GM19438 (cell line): Measurements from ENCODE around the gene PTP4A2.
"Not testable (repeated sequence)": the region's sequence is repeated elsewhere in the genome, so short reads cannot be mapped to it uniquely, and the experiment has no call there.

ENCODE experiments used
- ATAC-seq: cut with Tn5 transposase; IDR thresholded peaks from one replicate; pipeline ENCODE4 v1.9.1; 2021; ENCODE audit warnings: low read depth; ENCODE audit not compliant: unreplicated experiment

The PTP4A2 gene

GRCh38 chr1:31895474-31896198 lies 42.5 kb downstream of the PTP4A2 start:
- not testable (repeated sequence) for ATAC-seq

- ATAC-seq, result no peak
Observed at GRCh38 chr1:31891280-31891679, 46.9 kb downstream of the PTP4A2 start.

DNA sequence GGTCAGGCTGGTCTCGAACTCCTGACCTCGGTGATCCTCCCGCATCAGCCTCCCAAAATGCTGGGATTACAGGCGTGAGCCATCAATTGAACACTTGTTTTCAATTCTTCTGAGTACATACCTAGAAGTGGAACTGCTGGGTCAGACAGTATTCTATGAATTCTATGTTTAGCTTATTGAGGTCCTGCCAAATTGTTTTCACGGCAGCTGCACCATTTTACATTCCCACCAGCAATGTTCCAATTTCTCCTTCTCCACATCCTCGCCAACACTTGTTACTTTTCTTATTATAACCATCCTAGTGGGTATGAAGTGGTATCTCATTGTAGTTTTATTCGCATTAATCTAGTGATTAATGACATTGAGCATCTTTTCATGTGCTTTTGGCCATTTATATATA lies 49.9 kb downstream of the PTP4A2 start:
- ATAC-seq, result no peak

GRCh38 chr1:31886866-31887265 lies 51.3 kb downstream of the PTP4A2 start:
- ATAC-seq, result no peak

GRCh38 chr1:31885851-31886250 lies 52.3 kb downstream of the PTP4A2 start:
- ATAC-seq, result no peak

DNA sequence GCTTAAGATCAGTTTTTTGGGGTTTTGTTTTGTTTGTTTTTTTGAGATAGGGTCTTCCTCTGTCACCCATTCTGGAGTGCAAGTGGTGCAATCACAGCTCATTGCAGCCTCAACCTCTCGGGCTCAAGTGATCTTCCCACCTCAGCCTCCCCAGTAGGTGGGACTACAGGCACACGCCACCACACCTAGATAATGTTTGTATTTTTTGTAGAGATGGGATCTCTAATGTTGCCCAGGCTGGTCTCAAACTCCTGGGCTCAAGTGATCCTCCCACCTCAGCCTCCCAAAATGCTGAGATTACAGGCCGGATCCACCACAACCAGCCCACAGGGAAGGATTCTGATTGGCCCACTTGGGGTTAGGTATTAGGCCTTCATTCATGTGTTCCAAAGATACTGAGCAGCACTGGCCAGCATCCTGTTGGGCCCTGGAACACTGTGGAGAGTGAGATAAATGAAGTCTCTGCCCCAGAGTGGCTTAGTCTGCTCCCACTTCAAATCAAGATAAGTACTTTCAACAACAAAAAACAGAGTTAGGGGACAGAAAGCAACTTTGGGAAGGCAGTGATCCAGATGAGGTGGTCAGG lies 54.7 kb downstream of the PTP4A2 start:
- no peak for ATAC-seq

DNA sequence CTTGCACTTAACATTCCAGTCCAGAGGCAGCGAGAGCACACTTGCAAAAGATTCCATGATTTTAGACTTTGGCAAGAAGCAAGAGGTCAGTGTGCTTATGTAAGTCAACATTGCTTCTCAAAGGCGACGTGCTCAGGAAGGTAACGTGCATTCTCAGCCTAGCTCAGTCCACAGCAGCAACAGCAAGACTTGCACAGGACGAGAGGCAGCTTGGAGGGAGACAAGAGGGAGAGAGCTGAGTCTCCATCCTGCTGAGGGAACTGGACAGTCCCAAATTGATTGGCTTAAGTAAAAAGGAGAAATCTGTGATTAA lies 56.5 kb downstream of the PTP4A2 start:
- ATAC-seq, result no peak

- ATAC-seq, result no peak
Observed at GRCh38 chr1:31880957-31881687, 57.0 kb downstream of the PTP4A2 start.

- ATAC-seq, result no peak
Observed at GRCh38 chr1:31879981-31880608, 58.1 kb downstream of the PTP4A2 start.

DNA sequence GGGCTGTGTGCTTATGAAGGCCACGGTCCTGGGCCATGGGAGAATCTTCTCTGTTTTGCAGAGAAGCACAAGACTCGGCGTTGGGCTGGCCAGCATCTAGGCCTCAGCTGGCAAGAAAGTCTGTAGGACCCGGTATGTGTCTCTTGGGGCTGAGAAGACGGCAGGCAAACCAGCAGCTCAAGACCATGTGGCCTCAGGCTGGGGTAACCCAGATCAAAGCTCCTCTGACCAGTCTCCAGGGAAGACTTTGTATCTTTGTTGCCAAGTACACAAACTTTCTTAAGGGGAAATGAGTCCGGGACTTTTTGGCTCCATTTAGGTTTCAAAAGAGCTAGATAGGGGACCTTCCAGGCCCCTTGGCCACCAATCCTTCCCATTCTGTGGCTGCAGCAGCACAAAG lies 60.1 kb downstream of the PTP4A2 start:
- ATAC-seq, result no peak

DNA sequence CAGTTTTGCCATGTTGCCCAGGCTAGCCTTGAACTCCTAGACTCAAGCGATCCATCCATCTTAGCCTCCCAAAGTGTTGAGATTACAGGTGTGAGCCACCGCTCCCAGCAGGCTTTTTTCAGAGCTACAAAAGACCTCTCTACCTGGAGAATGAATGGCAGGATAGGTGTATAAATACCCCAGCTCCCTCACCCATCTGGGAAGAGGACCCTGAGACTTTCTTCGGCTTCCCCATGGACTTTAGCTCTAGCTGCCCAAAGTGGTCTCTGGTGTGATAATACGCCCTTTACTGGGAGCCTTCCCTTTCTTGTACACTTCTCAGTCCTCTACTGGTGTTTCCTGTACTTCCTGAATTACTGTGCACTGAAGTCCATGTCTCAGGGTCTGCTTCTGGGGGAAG lies 60.6 kb downstream of the PTP4A2 start:
- no peak for ATAC-seq

- no peak for ATAC-seq
Observed at GRCh38 chr1:31875636-31876236, 62.4 kb downstream of the PTP4A2 start.

DNA sequence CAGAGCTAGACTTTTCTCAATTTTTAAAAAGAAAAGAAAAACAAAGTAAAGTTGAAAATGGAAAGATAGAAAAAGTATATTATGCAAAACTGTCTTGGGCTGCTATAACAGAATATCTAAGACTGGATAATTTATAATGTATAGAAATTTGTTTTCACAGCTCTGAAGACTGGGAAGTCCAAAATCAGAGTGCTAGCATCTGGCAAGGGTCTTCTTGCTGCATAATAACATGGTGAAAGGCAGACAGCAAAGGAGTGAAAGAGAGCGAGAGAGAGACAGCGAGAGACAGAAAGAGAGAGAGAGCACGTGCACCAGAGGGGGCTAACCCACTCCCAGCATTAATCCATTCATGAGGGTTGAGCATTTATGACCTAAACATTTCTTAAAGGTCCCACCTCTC lies 63.2 kb downstream of the PTP4A2 start:
- no peak for ATAC-seq

DNA sequence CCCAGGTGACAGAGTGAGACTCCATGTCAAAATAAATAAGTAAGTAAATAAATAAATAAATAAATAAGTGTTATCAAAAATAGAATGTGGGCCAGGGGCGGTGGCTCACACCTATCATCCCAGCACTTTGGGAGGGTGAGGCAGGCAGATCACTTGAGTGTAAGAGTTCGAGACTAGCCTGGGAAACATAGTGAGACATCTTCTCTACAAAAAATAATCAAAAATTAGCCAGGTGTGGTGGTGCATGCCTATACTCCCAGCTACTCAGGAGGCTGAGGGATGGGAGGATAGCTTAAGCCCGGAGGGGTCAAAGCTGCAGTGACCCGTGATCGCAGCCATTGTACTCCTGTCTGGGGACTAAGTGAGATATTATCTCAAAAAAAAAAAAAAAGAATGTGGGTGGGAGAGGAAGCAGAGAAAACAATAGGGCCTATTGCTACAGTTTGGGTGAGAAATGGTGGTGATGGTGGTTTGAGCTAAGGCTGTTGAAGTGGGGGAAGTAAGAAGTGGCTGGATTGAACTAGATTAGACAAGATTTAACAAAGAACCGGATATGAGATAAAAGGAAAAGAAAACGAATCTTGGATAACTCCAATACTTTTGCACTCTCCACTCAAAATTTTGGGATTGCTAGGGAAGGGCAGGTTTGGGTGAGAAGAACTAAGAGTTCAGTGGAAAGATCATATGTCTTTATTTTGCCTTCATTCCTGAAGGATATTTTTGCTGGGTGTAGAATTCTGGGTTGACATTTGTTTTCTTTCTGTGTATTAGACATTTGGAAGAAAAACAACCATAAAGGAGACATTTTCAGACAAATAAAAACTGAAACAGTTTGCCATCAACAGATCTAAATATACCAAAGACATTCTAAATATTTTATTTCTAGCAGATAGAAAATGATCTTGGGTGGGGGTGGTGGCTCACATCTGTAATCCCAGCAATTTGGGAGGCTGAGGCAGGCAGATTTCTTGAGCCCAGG lies 65.2 kb downstream of the PTP4A2 start:
- no peak for ATAC-seq

- ATAC-seq, result no peak
Observed at GRCh38 chr1:31871703-31872102, 66.5 kb downstream of the PTP4A2 start.

DNA sequence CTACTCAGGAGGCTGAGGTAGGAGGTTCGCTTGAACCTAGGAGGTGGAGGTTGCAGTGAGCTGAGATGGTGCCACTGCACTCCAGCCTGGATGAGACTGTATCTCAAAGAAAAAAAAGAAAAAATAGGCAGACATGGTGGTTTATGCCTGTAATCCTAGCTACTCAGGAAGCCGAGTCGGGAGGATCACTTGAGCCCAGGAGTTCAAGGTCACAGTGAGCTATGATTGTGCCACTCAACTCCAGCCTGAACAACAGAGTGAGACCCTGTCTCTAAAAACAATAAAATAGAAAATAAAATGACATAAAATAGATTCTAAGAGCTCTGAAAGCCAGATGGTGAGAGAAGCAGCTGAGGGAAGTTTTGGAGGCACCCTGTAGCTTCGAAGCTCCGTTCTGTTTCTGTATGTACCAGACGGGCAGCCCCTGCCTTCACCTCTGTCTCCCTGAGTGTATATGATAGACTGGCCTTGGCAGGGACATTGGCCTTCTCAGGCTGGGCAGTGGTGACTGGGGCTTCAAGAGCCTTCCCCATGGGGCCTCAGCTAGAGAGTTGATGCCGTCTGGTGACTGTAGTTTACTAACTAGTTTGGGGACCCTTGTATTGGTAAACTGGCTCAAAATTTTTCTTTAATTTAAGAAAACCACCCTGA lies 68.0 kb downstream of the PTP4A2 start:
- no peak for ATAC-seq

GRCh38 chr1:31869449-31869848 lies 68.7 kb downstream of the PTP4A2 start:
- ATAC-seq, result no peak

- ATAC-seq, result no peak
Observed at GRCh38 chr1:31868862-31869261, 69.3 kb downstream of the PTP4A2 start.

DNA sequence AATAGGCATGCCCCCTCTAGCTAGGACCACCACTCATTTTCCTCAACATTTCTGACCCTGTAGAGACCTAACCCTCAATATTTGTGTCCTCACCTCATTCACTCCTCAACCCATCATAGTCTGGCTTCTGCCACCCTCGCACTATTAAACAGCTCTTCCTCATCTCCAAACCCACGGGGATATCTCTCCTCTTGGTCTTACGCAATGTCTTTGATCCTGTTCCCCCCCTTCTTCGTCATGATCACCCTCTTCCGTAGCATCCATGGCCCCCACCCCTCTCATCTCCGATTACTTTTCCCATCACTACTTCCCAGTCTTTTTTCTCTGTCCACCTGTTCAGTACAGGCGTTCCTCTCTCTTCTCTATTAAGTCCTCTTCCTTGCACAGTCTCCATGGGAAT lies 70.6 kb downstream of the PTP4A2 start:
- ATAC-seq, result no peak
